Omental fat pad (tissue), 4 donors: ENCODE measurements around the gene GLIS1. TPM values are rescaled to one million over a fixed set of nuclear protein-coding genes. Genes with fewer than 3 reads are reported as not detected.
A peak's percentile ranks its signal among the peaks of the same experiment; 100 is the strongest.

Source experiments
- ATAC-seq: fragments of 150-250 bp; one replicate; pipeline ENCODE4 v1.9.1; 2016; ENCODE audit warnings: mild to moderate bottlenecking, moderate library complexity; ENCODE audit not compliant: low FRiP score
- DNase-seq: peaks from one replicate; pipeline ENCODE4 v3.0.0-alpha.2; 2019; ENCODE audit warnings: low spot score
- CTCF ChIP-seq, 3 donors: fragments of 450-650 bp; IDR thresholded peaks; one replicate each; pipeline ENCODE4 v1.5.1; 2016 to 2017; ENCODE audit warnings: antibody characterized with exemption in 3 of 3, mild to moderate bottlenecking in 3 of 3, moderate library complexity in 2 of 3
- total RNA-seq, 4 donors: library from RNA; depleted of rRNA; stranded (reverse); fragments of >200 nt; gene quantifications; one replicate each; pipeline ENCODE4 v1.1.0, GENCODE V29; 2016

GLIS1 gene
- total RNA-seq, 4 donors from 2014 or later, result 0.19 to 1.4 (median 0.75) TPM

GRCh38 chr1:53686091-53686964 lies 52.6 kb downstream of the GLIS1 start:
- no peak for ATAC-seq
- TF ChIP-seq CTCF (IDR thresholded peaks at IDR 0.05), result no peak
- DNase-seq, result no peak

- no peak for TF ChIP-seq CTCF (IDR thresholded peaks at IDR 0.05)
- DNase-seq, result no peak
- ATAC-seq, result no peak
Measured at GRCh38 chr1:53685272-53686051, 53.5 kb downstream of the GLIS1 start.

GRCh38 chr1:53684741-53685140 lies 54.2 kb downstream of the GLIS1 start:
- TF ChIP-seq CTCF (IDR thresholded peaks at IDR 0.05), result no peak
- DNase-seq, result no peak
- no peak for ATAC-seq

- TF ChIP-seq CTCF (IDR thresholded peaks at IDR 0.05), result no peak
- ATAC-seq, result no peak
- no peak for DNase-seq
Measured at GRCh38 chr1:53683986-53684740, 54.8 kb downstream of the GLIS1 start.

- no peak for TF ChIP-seq CTCF (IDR thresholded peaks at IDR 0.05)
- ATAC-seq, result no peak
Measured at GRCh38 chr1:53682881-53683280, 56.1 kb downstream of the GLIS1 start.

GRCh38 chr1:53681977-53682685 lies 56.8 kb downstream of the GLIS1 start:
- no peak for TF ChIP-seq CTCF (IDR thresholded peaks at IDR 0.05)
- ATAC-seq (no peak), DNase-seq (peak; percentile 31)

More at GRCh38 chr1:53682881-53683280, 56.1 kb downstream of the GLIS1 start:
- no peak for DNase-seq
